Kidney glomerular epithelial cell (primary cell): ENCODE measurements around the gene PPID.
"Not testable (repeated sequence)": the region's sequence is repeated elsewhere in the genome, so short reads cannot be mapped to it uniquely, and the experiment has no call there.

Source experiments
- DNase-seq: peaks from one replicate; lab custom pipeline; 2025; lab: John Stamatoyannopoulos, UW

PPID gene

GRCh38 chr4:158722917-158723793, at the start of gene PPID:
PPID (minus strand) TSS chr4:158723396; CDS start chr4:158723288, 108 bp downstream.
- peak; percentile 69 for DNase-seq

- DNase-seq = no peak
Observed at GRCh38 chr4:158771776-158772175, 48.6 kb upstream of the PPID start.

- DNase-seq = no peak
Observed at GRCh38 chr4:158770671-158771070, 47.5 kb upstream of the PPID start.

GRCh38 chr4:158769175-158769921, 46.2 kb upstream of the PPID start:
- peak; percentile 43 for DNase-seq

GRCh38 chr4:158768555-158769174, 45.5 kb upstream of the PPID start, which contains the start of gene FNIP2:
FNIP2 (plus strand) TSS chr4:158769026; CDS start chr4:158769213, 187 bp downstream.
- peak; percentile 50 for DNase-seq

- DNase-seq = no peak
Observed at GRCh38 chr4:158767451-158767850, 44.3 kb upstream of the PPID start.

- DNase-seq = no peak
Observed at GRCh38 chr4:158766434-158767044, 43.3 kb upstream of the PPID start.

GRCh38 chr4:158763462-158763861, 40.3 kb upstream of the PPID start:
- DNase-seq = no peak

GRCh38 chr4:158762553-158762952, 39.4 kb upstream of the PPID start:
- DNase-seq = no peak

GRCh38 chr4:158760866-158761265, 37.7 kb upstream of the PPID start:
- DNase-seq = no peak

GRCh38 chr4:158759539-158759938, 36.3 kb upstream of the PPID start:
- not testable (repeated sequence) for DNase-seq

- DNase-seq = no peak
Observed at GRCh38 chr4:158758703-158759102, 35.5 kb upstream of the PPID start.

- DNase-seq = no peak
Observed at GRCh38 chr4:158758142-158758541, 34.9 kb upstream of the PPID start.

- no peak for DNase-seq
Observed at GRCh38 chr4:158756588-158756987, 33.4 kb upstream of the PPID start.

- not testable (repeated sequence) for DNase-seq
Observed at GRCh38 chr4:158755819-158756218, 32.6 kb upstream of the PPID start.

GRCh38 chr4:158754385-158755180, 31.4 kb upstream of the PPID start:
- DNase-seq = no peak

- DNase-seq = no peak
Observed at GRCh38 chr4:158750379-158750778, 27.2 kb upstream of the PPID start.

GRCh38 chr4:158746537-158746936, 23.3 kb upstream of the PPID start:
- not testable (repeated sequence) for DNase-seq

- no peak for DNase-seq
Observed at GRCh38 chr4:158741326-158742021, 18.3 kb upstream of the PPID start.

GRCh38 chr4:158739600-158739999, 16.4 kb upstream of the PPID start:
- DNase-seq = no peak

- DNase-seq = no peak
Observed at GRCh38 chr4:158738866-158739265, 15.7 kb upstream of the PPID start.
